Ramos (cell line): ENCODE results near the gene KLHDC10.
"Not testable (repeated sequence)": the region's sequence is repeated elsewhere in the genome, so short reads cannot be mapped to it uniquely, and the experiment has no call there.

Experiments
- in situ Hi-C: fragments of 300-500 bp; cut with MboI; formaldehyde crosslinking; loops from one replicate; pipeline ENCODE4 v1.14.3; 2022; ENCODE audit warnings: low sequenced_read_pairs; ENCODE audit not compliant: unreplicated experiment

The KLHDC10 gene

GRCh38 chr7:130137207-130137606 lies 66.9 kb downstream of the KLHDC10 start:
- in situ Hi-C loops, result no loop called here

- in situ Hi-C loops, result no loop called here
Measured at GRCh38 chr7:130139193-130139960, 69.0 kb downstream of the KLHDC10 start.

- in situ Hi-C loops, result no loop called here
Measured at GRCh38 chr7:130140551-130141160, 70.3 kb downstream of the KLHDC10 start.

DNA sequence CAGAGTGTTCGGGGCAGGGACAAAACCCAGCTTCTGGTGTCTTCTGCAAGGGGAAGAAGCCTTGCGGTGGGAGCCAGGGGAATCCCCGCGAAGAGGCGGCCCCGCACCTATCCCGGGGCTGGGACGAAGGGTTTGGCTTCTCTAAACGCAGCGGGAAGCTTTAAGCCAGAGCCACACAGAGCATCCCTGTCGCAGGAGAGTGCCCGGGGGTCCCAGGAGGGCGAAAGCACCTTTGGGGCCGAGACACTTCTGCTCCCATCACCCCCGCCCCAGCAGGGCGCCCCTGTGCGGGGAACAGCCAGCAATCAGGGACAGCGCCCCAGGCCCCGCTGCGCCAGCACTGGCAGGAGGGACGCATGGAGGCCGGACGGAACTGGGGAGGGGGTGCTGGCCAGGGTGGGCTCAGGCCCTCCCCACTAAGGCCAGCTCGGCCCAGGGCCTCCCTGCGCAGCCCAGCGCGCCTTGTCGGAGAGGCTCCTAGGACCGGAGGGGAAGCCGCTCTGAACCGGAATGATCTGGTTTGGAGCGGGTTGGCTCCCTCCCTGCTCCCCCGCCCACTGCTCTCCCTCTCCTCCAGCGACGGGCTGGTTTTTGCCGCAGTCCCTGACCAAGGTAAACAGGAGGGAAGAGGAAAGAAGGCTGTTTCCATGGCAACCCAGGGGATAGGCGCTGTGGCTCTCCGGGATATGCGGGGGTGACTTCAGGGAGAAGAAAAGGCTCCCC lies 71.0 kb downstream of the KLHDC10 start:
- in situ Hi-C loops, result no loop called here

- in situ Hi-C loops, result no loop called here
Measured at GRCh38 chr7:130141884-130142653, 71.7 kb downstream of the KLHDC10 start.

DNA sequence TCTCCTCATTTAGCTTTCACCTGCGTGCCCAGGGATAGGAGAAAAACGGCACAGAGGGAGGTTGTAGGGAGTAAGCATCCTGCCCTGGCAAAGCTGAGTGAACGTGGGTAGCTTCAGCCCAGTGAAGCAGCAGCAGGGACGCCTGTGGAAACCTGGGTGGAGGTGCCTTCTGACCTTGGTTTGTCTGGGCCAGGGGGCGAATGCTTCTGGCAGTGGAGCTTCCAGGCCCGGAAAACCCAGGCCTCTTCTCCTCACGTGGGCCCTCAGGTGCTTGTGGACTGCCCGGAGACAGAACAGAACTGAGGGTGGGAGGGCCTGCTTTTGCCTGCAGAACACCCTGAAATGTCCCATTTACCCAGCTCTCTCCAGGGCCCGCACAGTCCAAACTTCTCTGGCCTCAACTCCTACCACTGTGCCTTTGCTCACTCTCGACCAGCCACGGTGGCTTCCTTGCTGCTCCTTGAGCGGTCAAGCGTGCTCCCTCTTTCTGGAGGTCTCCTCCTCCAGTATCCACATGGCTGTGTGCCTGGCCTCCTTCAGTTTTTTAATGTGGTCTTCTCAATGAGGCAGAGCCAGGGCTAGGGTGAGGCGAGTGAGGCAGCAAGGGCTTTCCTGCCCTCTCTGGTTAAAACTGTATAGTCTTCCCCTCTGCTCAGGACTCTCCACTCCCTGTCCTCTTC lies 72.5 kb downstream of the KLHDC10 start:
- in situ Hi-C loops, result no loop called here

DNA sequence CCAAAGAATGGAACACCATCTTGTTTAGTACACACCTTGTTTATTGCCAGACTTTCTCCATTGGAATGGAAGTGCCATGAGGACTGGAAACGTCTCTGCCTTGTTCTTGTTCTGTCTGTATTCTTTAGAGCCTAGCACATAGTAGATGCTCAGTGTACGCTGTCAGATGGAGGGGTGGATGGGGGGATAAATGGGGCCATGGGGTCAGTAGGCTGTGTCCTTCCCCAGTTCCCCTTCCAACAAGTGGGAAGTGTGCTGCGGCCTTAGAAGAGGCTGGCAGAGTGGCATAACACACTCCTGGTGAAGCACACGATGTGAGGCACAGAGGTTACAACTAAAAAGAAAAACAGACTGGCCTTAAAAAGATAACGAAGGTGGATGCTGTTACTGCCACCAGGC lies 73.0 kb downstream of the KLHDC10 start:
- in situ Hi-C loops, result no loop called here

- in situ Hi-C loops, result no loop called here
Measured at GRCh38 chr7:130143986-130144311, 73.6 kb downstream of the KLHDC10 start.

- in situ Hi-C loops, result no loop called here
Measured at GRCh38 chr7:130144312-130145171, 74.2 kb downstream of the KLHDC10 start.

GRCh38 chr7:130145424-130146100 lies 75.2 kb downstream of the KLHDC10 start:
- in situ Hi-C loops, result no loop called here

DNA sequence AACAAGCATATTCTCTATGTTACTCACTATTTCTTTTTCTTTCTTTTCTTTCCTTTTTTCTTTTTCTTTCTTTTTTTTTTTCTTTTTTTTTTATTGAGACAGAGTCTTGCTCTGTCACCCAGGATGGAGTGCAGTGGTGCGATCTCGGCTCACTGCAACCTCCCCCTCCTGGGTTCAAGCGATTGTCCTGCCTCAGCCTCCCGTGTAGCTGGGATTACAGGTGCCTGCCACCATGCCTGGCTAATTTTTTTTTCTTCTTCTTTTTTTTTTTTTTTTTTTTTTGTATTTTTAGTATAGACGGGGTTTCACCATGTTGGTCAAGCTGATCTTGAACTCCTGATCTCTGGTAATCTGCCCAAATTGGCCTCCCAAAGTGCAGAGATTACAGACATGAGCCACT lies 75.8 kb downstream of the KLHDC10 start:
- in situ Hi-C loops, result not testable (repeated sequence)

DNA sequence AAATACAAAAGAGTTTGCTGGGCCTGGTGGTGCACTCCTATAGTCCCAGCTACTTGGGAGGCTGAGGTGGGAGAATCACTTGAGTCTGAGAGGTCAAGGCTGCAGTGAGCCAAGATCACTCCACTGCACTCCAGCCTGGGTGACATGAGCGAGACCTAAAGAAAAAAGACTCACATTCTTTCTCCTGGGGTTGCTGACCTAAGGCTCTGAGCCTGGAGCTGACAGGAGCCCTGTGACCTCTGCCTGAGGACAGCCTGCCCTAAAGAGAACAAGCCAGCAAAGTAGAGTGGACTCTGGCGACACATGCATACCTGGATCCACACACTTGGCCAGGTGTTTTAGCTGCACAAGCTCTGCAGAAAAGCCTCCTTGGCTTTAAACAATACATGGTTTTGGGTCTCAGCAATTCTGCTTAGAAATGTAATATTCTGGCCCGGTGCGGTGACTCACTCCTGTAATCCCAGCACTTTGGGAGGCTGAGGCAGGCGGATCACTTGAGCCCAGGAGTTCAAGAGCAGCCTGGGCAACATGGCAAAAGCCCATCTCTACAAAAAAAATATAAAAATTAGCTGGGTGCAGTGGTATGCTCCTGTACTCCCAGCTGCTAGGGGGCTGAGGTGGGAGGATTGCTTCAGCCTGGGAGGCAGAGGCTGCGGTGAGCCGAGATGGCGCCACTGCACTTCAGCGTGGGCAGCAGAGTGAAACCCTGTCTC lies 76.5 kb downstream of the KLHDC10 start:
- in situ Hi-C loops, result no loop called here

- in situ Hi-C loops, result no loop called here
Measured at GRCh38 chr7:130147710-130148325, 77.5 kb downstream of the KLHDC10 start.

DNA sequence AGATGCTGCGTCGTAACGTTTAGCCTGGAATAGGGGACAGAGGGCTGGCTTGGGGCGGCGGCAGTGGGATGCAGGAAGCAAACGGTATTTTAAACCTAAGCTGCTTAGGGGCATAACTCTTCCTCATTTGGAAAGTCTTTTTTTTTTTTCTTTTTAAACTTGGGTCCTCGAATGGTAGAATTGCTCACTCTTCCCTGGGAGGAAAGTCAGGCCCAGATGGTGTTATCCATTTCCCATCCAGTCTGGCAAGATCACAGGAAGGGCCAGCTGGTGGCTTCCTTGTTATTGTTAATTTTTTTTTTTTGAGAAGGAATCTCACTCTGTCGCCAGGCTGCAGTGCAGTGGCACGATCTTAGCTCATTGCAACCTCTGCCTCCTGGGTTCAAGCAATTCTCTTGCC lies 78.2 kb downstream of the KLHDC10 start:
- in situ Hi-C loops, result no loop called here

DNA sequence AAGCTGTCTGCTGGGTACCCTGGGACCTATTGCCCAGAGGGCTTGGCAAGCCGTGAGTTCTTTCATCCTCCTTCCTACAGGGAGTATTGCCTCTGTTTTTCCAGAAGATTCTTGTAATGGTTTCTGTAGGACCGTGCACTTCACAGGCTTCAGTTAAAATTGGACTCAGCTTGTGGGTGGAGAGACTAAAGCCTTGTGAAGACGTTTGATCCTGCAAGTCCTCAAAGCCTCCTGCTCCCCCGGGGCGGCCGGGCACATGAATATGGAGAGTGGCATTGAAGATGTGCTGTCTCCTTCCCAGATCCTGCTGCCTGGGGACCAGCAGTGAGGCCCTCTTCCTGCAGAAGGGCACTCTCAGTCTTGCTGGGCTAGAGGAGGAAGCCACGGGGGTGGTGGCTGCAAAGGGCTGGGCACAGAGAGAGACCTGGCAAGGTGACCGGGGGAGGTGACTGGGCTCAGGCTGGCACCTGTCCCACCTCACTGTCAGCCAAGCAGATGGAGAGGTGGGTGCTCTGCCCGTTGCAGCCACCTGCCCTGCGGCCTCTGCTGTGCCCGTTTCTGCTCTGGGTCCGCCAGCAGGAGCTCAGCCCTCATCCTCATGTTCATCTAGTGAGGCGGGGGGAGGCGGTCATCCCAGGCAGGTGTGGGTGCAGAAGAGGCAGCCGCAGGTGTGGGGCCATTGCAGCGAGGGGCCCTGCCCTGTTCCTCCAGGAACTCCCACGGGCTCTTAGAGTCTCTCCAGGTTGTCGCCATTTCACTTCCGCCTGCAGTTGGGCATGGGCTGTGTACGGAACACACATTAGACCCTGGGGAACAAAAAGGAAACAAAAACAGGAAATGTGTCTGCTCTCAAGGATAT lies 79.2 kb downstream of the KLHDC10 start:
- in situ Hi-C loops, result no loop called here

- in situ Hi-C loops, result no loop called here
Measured at GRCh38 chr7:130150587-130150986, 80.3 kb downstream of the KLHDC10 start.
